Hypothalamus (tissue), 51 donors: ENCODE measurements around the gene BROX.
A peak's percentile ranks its signal among the peaks of the same experiment; 100 is the strongest.

Source experiments
- DNase-seq, 51 donors: peaks; one replicate each; lab custom pipeline; 2025; lab: John Stamatoyannopoulos, UW

BROX gene

GRCh38 chr1:222769971-222770620 lies 57.7 kb downstream of the BROX start:
- DNase-seq = no peak

GRCh38 chr1:222772996-222773379 lies 60.6 kb downstream of the BROX start:
- DNase-seq = peak in 2 of 51 donors; percentile 17 to 19

GRCh38 chr1:222777463-222777862 lies 65.1 kb downstream of the BROX start:
- no peak for DNase-seq

- DNase-seq = no peak
Observed at GRCh38 chr1:222777977-222778376, 65.6 kb downstream of the BROX start.

GRCh38 chr1:222781251-222781650 lies 68.9 kb downstream of the BROX start:
- DNase-seq = no peak

- DNase-seq = no peak
Observed at GRCh38 chr1:222783051-222783450, 70.7 kb downstream of the BROX start.

- DNase-seq = peak in 5 of 51 donors; percentile 3 to 21 (median 9)
Observed at GRCh38 chr1:222784371-222784770, 72.0 kb downstream of the BROX start.
